Stimulated activated CD4-positive, alpha-beta T cell treated with anti-CD3 and anti-CD28 coated beads, Interleukin-15, amount 100 ng/mL, for 24 hours (primary cell): ENCODE measurements around the gene DOCK3.
A peak's percentile ranks its signal among the peaks of the same experiment; 100 is the strongest.
"Not testable (repeated sequence)": the region's sequence is repeated elsewhere in the genome, so short reads cannot be mapped to it uniquely, and the experiment has no call there.

Experiments
- DNase-seq: peaks from one replicate; pipeline ENCODE4 v3.0.0-alpha.2; 2020

DOCK3 gene

DNA sequence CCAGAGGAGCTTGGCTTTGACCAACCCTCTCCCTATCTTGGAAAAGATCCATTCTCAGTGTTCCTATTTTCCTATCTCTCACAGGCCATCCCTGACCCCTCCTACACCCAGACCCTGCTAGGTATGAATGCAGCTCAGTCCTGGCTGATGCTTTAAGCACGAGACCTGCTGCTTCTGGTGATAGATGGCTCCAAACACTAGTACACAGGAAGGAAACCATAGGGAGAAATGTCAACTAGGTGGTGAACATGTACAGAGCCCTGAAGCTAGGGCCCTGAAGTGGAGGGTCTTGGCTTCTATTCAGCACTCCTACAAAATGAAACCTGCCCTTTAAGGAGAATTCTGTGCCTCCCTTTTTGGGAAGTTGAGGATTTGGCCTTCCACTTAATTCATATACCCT lies 662.9 kb downstream of the DOCK3 start:
- no peak for DNase-seq

DNA sequence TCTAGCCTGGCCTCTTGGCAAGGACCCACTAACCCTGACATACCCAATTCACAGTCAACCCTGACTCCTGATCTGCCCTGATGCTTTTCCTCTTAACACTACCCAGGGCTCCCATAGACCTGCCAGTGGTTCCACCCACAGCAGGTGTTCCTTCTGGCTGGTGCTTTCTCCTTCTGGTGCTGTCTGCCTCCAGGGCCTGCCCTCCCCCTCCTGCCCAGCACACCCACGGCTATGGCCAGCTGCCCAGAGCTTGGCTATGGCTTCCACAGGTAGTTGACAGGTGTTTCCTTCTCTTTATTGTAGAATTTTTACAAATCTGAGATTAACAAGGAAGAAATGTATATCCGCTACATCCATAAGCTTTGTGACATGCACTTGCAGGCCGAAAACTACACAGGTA lies 663.9 kb downstream of the DOCK3 start:
- DNase-seq = no peak

DNA sequence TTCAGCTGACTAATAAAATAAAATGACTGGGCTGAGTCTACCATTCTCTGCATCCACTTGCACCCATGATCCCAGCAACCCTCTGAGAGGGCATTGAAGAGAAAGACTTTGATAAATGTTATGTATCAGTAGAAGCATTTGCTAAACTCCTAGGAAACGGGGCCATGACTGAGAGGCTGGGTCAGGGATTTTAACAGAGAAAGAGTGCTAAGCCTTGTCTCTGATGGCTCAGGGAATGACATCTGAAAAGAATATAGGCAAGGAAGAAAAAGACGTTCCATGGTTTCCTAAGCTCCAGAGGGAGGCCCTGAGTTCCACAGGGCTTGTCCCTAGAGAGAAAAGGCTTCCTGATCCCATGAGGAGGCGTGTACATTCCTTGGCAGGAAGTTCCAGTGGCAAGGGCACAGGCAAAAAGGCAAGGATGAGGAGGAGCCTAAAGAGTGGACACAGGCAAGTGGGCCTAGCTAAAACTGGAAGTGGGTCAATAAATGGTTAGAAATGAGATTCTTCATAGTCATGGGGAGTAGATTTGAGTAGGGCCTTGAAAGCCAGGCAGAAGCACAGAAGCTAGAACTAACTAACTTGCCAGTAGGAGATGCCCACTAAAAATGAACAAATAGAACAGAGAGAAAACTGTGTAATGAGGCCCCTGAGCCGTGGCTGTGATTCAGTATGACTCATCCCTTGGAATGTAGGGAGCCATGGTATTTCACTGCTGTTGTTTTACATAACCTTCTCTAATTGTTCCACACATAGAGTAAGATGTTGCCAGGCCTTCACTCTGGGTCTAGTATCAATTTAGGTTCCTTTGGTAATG lies 665.5 kb downstream of the DOCK3 start:
- no peak for DNase-seq

DNA sequence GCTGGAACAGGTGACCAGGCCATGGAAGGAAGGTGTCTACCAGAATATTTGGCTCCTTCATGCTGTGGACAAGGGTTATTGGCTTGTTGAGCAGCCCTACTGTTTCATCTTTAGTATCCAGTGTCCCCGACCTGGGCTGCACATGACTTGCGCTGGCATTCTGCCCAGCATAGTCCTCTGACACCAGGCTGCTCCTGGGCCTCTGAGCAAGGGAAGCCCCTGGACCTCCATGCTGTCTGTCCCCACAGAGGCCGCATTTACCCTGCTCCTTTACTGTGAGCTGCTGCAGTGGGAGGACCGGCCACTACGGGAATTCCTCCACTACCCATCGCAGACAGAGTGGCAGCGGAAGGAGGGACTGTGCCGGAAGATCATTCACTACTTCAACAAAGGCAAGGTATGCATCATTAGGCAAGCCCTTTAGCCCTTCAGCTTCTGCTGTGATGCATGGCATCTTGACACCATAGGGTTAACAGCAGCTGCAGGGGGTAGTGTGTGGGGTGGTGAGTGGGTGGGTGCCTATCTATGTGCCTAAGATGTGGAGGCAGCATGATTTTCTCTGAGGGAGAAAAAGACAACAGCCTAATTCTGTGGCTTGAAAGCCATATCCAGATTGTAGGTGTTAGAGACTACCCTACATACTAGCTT lies 666.4 kb downstream of the DOCK3 start:
- no peak for DNase-seq

DNA sequence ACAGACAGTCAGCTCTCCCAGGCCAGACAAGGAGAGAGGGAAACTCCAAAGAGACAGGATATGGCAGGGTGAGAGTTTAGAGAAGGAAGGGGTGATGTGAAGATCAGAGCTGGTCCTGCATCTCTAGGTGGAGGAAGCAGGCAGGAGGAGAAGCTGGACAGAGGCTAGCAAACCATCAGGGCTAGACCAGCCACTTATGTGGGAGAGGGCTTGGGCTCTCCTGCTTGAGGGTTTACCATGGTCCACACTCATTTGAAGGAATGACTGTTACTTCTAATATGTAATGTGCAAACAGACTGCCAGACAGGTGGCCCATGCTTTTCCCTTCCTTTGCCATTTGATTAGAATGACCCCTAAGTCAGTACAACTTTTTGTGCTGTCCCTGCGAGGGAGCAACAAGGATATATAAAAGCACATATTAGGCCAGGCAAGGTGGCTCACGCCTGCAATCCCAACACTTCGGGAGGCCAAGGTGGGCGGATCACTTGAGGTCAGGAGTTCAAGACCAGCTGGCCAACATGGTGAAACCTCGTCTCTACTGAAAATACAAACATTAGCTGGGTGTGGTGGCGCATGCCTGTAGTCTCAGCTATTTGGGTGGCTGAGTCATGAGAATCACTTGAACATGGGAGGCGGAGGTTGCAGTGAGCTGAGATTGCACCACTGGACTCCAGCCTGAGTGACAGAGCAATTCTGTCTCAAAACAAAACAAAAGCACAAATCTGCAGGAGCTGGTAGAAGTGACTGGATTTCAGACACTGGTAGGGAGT lies 669.4 kb downstream of the DOCK3 start:
- DNase-seq = no peak

DNA sequence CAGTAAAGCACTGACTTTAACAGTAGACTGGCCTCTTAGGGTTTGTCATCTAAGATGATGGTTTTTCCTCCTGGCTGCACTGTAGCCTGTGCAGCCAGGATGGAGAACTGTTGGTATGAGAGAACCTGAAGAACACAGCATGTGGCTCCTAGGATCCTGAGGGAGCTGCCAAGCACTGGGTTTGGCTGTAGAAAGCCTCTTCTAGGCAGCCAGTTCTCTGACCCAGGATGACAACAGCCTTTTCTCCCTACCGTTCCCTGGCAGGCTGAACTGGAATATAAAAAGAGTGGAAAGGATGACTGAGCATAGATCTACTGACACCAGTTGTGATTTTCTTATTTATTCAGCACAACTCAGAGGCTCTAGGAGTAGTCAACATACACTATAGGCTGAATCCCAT lies 676.0 kb downstream of the DOCK3 start:
- no peak for DNase-seq

DNA sequence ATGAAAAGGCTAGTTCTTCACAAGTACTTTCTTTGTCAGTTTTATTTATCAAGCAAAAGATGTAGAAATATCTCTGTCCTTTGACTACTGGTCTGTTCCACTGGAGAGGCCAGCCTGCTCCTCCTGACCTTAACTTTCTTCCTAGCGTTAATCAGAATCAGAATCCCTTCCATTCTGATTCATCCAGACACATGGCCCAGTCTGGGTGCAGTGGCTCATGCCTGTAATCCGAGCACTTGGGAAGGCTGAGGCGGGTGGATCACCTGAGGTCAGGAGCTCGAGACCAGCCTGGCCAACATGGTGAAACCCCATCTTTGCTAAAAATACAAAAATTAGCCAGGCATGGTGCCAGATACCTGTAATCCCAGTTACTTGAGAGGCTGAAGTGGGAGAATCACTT lies 678.4 kb downstream of the DOCK3 start:
- DNase-seq = no peak

DNA sequence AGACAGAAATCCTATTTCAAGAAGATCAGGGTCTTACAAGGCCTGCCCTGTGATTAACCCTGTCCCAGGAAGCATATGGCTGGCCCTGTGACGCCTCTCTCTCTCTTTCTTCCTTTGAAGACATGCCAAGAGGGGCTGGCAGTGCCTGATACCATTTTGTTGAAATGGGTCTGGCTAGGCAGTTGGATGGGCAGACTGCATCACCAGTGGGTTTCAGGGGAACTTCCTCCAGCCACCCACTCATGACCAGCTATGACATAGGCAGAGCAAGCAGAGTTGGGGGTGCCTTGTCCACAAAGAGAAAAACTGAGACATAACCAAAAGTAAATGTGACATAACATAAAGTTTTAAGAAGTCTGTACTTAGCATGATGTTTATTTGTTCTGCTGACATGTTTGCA lies 679.0 kb downstream of the DOCK3 start:
- no peak for DNase-seq

DNA sequence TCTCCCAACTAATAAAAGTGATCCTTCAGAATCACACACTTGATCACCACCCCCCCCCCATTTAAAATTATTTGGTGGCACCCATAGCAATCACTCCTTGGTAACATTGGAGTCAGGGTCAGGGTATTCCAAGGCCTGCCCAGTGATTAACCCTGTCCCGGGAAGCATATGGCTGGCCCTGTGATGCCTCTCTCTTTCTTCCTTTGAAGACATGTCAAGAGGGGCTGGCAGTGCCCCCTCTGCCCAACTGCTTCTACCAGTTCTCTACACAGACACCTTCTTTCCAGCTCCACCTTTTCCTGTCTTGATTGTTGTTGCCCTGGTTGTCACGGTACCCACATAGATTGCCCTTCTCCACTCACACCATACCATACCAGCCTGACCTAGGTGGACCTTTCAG lies 679.4 kb downstream of the DOCK3 start:
- DNase-seq = no peak

DNA sequence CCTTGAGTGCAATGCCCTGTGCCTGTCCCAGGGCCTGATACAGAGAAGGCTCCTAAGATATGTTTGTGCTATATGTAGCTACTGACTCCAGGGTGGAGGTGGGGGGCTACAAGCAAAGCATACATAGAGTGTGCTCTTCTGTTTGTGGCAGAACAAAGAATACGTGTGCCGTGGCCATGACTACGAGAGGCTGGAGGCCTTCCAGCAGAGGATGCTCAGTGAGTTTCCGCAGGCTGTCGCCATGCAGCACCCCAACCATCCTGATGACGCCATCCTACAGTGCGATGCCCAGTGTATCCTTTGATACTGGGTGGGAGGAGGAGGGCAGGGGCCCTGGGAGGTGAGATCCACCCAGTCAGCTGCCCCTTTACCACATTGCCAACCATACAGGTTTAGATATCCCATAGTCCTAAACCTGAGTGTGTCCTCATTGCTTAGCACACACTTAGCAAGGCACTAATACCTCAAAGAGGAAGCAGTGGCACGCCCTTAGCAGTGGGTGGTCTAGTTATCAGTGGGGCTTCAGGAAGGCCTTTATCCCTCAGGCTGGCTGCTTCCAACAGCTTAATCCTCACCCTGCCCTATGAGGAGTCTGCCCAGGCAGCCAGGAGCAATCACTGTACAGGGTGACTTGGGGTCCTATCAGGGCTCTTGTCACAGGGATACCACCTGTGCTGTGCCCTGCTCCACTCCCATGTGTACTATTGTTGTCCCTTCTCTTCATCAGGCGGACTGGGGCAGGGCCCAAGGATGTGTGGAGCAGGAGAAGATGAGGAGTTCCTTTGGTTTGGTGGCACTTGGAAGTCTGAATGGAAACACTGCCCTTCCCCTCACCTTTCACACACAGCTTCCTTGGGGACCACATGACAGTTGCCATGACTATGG lies 680.2 kb downstream of the DOCK3 start:
- DNase-seq = no peak

DNA sequence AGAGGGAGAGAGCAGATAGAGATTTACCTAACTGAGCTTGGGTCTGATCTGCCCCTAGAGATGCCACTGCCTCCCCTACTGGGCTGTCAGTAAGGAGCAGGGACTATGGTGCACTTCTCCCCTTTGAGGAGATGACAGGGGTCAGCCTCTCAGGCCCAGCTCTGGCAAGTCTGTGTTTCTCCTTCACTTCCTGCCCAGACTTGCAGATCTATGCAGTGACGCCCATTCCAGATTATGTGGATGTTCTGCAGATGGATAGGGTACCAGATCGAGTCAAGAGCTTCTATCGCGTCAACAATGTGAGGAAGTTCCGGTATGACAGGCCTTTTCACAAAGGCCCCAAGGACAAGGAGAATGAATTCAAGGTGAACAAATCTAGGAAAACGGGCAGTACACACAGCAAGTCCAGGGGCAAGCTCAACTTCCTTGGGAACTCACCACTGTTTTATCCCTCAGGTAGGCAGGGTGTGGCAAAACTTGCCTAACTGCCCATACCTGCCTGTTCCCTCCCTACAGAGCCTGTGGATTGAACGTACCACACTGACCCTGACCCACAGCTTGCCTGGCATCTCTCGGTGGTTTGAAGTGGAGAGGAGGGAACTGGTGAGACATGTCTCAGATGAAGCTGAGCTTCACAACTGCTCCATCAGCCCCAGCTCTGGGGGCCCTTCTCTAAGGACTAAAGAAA lies 681.3 kb downstream of the DOCK3 start:
- DNase-seq = no peak

DNA sequence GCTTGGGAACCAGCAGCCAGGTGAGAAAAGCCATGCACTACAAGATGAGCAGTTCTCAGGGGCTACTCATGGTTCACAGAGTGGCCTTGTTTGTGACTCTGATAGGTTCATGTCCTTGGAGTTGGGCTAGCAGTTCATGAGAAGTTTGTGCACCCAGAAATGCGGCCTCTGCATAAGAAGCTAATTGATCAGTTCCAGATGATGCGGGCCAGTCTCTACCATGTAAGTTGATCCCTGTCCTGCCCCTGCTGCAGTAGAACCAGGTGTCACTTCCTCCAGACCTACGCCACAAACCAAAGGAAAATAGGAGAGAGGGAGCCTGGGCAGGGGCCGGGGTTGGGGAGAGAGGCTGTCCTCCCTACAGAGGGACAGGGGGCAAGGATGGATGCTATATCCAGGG lies 683.1 kb downstream of the DOCK3 start:
- no peak for DNase-seq

DNA sequence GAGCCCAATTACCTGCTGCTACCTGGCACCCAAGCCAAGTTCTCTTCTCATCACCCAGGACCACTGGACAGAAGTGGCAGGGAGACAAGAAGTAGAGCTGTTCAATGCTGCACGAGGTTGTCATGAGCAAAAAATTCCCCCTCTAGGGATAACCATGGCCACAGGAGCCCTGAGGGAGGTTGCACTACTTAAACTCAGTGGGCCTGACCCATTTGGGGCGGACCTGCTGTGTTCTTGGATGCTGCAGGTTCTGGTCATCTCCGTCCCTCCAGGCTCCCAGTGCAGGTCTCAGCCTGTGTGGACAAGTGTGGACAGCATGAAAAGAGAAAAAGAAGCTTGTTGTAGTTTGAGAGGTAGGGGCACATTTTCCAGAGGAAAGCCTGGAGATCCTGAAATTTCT lies 684.3 kb downstream of the DOCK3 start:
- no peak for DNase-seq

DNA sequence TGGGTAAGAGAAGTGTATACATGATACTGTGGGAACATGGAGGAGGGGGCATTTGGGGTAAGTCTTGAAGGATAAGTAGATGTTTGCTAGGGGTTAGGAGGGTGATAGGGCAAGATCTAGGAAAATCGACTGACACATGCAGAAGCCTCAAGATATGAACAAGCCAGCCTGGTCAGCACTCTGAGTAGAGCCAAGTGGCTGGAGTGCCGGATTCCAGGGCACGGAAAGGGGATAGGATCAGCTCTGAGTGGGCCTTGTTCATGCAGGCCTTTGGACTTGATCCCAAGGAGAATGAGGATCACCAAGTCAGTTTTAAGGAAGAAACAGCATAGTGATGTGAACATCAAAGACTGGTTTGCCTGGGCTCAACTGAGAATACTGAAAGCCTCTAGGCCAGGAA lies 686.1 kb downstream of the DOCK3 start:
- no peak for DNase-seq

DNA sequence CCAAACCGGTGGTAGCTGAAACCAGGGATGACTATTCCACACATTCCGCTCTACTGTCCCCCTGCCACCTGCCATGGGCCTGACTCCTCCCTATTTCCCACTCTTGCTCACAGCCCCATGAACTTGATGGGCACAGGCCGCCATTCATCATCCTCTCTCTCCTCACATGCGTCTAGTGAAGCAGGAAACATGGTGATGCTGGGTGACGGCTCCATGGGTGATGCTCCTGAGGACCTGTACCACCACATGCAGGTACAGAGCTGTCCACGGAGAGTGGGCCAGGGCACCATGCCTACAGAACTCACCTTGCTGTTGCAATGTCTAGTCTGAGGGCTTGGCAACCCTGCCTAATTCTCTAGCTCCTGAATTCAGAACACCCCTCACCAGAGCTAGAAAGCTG lies 687.0 kb downstream of the DOCK3 start:
- DNase-seq = no peak

DNA sequence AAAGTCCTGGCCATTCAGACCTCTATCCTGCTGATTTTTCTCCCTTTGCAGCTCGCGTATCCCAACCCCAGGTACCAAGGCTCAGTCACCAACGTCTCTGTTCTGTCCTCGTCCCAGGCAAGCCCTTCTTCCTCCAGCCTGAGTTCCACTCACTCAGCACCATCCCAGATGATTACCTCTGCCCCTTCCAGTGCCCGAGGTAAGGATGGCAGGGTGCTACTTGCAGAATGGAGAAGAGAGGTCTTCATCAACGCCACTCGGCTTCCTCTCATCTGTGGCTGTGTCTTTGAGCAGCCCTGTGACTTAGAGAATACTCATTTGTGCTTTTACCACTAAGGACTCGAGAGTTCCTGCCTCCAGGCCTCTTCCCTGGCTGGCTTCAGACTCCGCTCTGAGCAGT lies 687.7 kb downstream of the DOCK3 start:
- DNase-seq = no peak

DNA sequence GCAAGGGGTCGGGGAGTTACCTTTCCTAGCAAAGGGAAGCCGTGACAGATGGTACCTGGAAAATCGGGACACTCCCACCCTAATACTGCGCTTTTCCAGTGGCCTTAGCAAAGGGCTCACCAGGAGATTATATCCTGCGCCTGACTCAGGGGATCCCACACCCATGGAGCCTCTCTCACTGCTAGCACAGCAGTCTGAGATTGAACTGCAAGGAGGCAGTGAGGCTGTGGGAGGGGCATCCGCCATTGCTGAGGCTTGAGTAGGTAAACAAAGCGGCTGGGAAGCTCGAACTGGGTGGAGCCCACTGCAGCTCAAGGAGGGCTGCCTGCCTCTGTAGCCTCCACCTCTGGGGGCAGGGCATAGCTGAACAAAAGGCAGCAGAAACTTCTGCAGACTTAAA lies 693.5 kb downstream of the DOCK3 start:
- DNase-seq = not testable (repeated sequence)

DNA sequence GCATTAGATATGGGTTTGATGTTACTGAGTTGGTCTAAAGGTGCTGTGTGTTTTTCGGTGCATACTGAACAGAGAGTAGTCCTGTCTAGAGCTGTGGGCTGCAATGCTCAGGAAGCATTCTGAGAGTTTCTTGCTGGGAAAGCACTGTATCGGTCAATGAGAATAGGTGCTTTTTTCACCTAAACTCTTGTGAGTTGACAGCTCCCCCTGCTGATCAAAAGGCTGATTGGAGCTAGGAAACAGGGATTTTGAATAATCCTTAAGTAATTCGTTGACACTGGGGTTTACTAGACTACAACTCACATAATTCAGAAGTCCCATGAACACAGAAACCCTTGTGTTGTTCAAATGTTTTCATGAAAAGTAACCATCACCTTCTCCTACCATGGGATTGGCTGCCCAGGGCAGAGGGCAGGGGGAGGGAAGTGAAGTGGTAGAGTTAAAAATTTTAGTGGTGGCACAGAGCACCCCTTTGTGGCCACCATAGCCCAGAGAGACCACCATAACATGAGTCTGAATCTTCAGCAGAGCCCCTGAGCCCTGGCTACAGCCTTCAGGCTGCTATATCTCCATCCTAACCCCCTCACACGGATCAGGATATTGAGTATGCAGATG lies 697.3 kb downstream of the DOCK3 start:
- peak; percentile 67 for DNase-seq

DNA sequence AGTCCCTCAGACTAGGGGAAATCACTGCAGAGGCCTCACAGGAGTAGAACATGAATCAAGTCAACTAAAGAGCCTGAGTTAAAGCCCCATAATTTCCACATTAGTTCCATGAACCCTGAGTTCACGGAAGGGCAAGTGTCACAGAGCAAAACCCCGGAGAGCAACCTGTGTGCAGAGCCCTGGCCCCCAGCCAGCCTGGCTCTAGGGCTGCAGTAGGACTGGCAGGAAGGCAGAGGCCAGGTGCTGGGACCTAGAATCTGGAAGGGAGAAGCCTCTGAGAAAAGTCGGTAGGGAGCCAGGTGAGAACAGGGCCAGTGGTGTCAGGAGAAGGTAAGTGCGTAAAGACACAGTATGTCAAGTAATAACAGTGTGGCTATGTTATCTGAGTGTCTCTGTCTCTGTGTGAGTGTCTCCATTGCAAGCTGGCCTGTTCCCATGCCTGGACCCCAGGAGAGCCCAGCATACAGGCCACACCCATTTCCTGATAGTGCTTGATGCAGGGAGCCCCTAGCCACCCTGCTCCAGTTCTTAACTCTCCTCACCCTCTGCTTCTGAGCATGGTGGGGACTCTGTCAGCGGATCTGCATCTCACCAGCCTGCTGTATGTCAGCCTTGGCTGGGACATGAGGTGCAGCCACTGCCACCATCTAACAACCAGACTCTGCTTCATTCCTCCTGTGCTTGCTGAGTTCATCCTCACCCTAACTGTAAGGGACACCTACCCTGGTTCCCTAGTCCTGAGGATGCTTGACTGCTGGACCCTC lies 699.1 kb downstream of the DOCK3 start:
- DNase-seq = no peak

DNA sequence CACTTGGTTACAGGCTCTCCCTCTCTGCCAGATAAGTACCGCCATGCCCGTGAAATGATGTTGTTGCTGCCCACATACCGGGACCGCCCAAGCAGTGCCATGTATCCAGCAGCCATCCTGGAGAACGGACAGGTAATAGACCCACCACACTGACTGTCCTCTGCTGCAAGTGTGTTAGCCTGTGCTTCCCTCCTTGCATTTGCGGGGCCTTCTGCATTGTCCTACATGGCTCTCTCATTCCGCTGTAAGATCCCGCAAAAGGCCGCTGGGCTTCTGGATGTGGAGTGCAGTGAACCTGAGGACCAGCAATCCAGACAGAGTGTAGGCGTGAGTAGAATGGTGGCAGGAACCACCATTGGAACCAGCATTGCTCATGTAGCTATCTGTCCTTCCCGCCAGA lies 699.7 kb downstream of the DOCK3 start:
- no peak for DNase-seq

DNA sequence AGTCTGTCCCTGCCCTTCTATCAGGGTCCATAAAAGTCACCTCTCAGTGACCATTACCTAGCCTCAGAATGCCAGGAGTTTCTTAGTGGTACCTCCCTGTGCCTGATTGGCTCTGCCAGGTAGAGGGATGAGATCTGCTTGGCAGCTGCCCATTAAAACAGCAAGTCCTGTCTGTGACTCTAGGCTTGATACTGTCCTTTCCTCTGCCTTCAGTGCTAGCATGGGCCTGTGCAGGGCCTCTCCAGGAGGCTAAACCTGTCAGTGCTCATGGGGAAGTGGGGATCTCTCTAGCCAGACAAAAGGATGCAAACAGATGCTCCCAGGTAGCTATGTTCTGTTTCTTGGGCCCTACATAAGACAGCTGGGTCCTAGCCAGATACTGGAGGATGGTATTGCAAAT lies 700.4 kb downstream of the DOCK3 start:
- no peak for DNase-seq
